Stimulated activated CD4-positive, alpha-beta T cell treated with anti-CD3 and anti-CD28 coated beads, Interleukin-12 subunit alpha, Interleukin-12 subunit beta, amount 100 ng/mL, for 48 hours (primary cell): ENCODE measurements around the gene TGFBRAP1.

ENCODE experiments used
- DNase-seq, 3 donors: peaks; one replicate each; pipeline ENCODE4 v3.0.0-alpha.2; 2020; ENCODE audit warnings: low read depth in 2 of 3, low spot score in 1 of 3

TGFBRAP1 gene

DNA sequence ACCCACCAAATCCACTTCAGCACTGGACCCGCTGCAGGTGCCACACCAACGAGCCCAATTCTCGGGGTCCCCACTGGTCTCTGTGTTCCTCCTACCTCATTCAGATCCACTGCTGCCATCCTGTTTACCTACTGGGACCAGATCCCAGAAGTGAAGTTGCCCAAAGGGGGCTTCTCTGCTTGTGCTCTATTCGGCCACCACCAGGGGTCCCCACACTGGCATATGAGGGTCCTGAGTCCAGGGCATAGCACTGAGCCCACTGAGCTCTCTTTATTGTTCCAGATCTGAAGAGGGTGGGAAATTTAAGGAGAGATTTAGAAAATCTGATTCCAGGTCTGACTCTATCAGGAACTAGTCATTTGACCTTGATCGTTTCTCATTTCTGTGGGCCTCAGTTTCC lies 85.6 kb downstream of the TGFBRAP1 start:
- no peak for DNase-seq

DNA sequence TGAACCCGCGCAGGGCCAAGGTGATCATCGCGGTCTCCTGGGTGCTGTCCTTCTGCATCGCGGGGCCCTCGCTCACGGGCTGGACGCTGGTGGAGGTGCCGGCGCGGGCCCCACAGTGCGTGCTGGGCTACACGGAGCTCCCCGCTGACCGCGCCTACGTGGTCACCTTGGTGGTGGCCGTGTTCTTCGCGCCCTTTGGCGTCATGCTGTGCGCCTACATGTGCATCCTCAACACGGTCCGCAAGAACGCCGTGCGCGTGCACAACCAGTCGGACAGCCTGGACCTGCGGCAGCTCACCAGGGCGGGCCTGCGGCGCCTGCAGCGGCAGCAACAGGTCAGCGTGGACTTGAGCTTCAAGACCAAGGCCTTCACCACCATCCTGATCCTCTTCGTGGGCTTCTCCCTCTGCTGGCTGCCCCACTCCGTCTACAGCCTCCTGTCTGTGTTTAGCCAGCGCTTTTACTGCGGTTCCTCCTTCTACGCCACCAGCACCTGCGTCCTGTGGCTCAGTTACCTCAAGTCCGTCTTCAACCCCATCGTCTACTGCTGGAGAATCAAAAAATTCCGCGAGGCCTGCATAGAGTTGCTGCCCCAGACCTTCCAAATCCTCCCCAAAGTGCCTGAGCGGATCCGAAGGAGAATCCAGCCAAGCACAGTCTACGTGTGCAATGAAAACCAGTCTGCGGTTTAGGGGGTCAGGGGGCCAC lies 87.1 kb downstream of the TGFBRAP1 start:
- DNase-seq = no peak

DNA sequence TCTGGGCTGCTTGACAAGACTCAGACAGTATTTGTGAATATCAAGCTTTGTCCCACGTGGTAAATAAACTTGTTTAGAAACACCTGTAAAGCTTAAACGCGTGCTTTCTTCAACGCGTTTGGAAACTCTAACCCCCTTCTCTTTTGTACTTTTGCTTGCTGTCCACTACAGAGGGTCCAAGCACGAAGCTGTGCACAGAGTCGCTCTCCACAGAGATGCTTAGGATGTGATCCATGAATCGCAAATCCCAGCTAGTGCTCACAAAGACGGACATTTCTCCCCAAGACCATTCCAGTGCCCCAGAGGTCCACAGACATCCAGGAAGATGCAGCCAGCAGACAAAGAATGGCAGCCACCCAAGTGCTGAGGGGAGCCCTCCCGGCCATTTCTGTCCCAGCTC lies 88.1 kb downstream of the TGFBRAP1 start, which contains the start of gene GPR45:
Gene GPR45 (plus strand): TSS at position 301 of the 400 bp plus-strand sequence. CDS start 116 bp downstream, outside the sequence.
- DNase-seq = no peak

DNA sequence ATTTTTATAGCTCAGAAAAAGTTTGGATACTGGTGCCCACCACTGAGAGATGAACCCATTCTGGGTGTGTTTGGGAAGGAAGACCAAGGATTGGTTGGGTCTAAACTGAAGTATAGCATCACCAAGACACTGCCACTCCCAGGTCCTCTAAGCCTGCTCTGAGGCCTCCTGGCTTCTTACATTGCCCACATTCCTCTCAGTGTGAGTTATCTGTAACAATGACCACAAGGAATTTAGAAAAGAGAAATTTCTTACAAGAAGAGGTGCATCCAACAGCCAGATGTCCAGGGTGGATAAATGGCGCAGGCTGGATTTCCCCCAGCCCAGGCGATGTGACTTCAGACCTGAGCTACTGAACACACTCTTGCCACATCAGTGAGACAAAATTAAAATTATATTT lies 89.6 kb downstream of the TGFBRAP1 start:
- DNase-seq = no peak

DNA sequence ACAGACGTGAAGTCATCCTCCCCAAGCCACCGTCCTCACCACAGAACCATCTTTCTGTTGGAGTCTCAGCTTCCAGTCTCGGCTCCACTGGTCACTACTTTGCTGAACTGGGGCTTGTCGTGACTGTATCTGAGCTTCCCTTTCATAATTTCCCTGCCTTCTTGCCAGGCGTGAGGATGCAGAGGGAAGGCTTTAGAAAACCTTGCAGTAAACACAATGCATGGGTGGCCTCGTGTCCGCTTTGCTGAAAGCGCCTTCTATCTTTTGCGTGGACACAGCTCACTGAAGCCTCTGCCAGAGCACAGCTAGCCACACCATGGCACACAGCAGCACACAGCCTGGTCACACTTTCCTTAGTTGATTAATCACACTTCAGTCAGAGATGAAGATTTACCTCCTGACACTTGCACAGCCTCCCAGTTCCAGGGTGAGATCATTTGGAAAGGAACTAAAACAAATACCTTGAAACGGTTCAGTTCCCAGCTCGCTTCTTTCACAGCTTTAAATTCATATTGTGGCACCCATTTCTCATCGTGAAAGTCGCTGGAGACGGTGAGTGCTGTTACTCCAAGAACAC lies 90.8 kb downstream of the TGFBRAP1 start:
- no peak for DNase-seq

DNA sequence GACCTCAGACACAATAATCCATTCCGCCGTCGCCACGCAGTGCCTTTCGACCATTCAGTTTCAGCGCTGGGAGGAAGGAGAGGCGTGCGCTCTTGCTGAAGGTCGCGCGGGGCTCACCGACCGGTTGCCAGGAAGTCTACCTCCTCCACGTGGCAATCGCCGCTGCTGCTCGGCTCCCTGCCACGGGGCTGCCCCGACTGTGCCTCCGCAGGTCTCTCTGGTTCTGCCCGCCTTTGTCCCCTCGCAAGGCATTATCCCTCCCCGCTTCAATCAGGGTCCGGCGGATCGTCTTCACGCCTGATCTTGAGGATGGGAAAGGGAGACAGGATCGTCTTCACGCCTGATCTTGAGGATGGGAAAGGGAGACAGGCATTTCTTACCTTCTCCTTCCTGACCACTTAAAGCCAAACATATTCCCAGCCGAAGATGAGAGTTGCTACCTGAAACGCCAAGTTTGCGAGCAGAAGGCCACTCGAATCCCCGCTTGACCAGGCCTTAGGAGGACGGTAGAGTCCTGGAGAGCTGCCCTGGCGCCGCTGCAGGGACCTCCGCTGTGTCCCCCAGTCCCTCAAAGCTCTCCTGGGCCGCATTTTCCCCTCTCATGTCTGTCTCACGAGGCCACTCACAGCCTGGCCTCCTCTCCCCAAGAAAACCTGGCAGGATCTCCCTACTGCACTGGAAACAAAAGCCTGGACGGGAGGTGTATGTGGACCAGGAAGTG lies 92.3 kb downstream of the TGFBRAP1 start:
- DNase-seq = no peak

DNA sequence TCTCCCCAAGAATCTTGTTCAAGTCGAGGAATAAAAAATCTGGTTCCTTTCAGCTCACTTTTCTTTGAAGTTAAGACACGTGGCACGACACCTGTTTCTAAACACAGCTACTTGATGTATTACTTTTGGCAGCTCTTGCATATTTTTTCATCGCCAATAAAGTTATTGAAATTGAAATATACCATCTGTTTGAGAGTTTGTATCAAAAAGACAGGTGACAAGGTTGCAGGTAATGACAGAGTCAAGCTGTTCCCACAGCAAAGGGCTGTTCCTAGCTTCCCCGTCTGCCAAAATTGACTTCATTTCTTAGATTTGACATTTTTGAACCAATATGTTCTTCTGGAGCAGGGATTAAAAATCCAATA lies 93.5 kb downstream of the TGFBRAP1 start:
- DNase-seq = no peak

DNA sequence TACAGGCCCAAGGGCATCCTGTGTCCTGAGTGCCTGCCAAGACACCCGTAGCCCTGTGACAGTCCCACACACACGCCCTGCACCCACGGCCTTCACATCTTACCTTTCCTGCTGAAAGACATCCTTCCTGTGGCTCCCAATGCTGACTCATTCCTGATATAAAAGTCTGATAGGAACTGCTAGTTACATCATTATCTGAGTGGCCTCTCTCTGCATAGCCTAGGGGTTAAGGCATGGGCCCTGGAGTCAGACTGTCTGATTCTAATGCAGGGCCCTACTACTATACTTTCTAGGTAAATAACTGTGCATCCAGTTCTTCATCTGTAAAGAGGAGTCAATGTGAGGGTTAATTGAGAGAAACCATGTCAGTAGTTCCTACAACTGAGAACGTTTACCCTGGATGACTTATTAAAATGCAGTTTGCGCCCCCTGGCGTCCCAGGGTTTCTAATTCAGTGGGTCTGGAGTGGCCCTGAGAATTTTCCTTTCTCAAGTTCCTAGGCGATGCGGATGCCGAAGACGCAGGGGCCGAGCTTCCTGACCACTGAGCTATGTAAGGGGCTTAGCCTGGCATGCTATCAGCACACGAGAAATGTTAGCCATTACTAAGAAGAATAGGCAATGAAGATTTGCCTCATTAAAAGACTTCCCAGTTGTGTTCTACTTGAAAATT lies 94.0 kb downstream of the TGFBRAP1 start:
- DNase-seq = peak; percentile 42 to 66 (median 59)

DNA sequence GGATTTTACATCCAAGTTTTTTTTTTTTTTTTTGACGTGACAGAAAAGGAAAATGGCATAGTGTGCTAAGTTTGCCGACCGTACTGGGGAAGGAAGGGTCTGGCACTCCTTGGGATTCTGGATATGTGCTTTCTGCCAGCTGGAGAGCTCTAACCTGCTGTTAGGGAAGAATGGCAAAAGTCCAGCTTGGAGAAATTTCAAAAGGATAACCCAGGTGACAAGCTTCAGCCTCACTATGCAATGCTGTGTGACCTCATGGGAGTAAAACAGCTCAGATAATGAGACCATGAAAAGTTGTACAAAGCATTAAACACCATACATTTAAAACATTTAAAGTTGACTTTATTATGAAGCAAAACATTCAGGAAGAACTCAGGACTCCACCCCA lies 98.3 kb downstream of the TGFBRAP1 start:
- DNase-seq = no peak

DNA sequence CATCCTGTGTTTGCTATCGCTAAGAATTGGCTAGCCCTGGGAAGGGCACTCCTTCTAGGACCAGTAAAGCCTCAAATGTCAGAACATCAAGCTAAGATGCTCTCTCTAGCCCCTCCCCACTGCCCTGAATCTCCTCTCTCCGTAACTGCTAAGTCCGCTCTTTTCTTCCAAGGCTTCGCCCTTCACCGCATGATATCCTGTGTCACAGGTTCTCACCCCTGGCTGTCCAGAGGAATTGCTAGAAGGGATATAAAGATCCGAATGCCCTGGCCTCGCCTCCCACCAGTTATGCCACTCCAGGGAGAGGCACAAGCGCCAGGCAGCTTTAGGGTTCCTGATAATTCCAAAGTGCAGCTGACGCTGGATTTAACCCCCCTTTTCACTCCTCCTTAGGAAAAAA lies 105.1 kb downstream of the TGFBRAP1 start:
- DNase-seq = no peak

DNA sequence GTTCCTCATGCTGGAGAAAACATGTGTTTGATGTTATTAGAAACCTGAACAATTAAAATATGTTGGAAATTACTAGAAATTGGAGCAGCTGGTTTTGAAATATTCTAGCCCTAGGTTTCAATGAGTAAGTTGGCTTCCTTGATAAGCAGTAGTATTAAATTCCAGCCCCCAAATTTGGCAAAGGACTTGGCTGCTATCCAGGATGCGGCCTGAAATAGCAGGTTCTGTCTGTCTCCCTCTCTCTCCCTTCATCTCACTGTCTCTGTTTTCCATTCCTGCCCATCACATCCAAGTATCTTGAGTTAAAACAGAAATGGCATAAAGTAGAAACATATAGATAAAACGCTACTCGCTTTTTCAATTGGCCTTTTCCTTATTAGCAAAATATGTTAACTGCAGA lies 108.9 kb downstream of the TGFBRAP1 start:
- DNase-seq = no peak

DNA sequence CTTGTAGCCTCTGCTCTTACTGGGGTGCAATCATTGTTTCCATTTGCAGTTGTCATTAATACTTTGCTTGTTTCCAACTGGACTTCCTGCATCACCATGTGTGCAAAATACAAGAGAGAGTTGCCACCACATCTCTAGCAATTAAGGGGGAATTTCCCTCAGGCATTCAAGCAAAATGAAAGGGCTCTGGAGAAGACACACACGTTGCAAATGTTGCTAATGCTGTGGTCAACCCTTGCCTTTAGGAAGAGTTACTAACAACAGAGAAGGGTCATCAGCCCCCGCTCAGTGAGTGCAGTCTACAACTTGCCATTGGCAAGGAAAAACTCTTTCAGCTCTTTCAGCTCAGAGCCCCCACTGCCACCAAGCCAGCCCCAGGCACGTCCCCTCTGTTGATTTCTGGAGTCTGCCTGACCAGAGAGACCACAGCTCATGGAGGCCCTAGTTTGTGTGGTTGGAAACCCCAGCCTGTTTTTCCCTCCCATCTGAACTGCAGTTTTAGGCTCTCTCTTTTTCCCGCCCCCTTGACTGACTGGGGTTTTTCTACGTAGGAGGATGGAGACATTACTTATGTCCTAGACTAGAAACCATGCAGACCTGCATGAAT lies 113.8 kb downstream of the TGFBRAP1 start:
- no peak for DNase-seq
